DOHH2 (cell line): ENCODE measurements around the gene HSF5.

Source experiments
- CTCF ChIP-seq: fragments of 200-600 bp; sonication (generic); IDR thresholded peaks from one replicate; pipeline ENCODE4 v1.5.1; 2014; ENCODE audit warnings: antibody characterized with exemption, mild to moderate bottlenecking, low read depth, low read length; ENCODE audit not compliant: poor library complexity, severe bottlenecking
- EZH2phosphoT487 ChIP-seq: fragments of 200-600 bp; sonication (generic); IDR thresholded peaks from 2 replicates; pipeline ENCODE4 v1.6.1; 2017; ENCODE audit warnings: borderline replicate concordance, mild to moderate bottlenecking, antibody characterized with exemption, low read length, moderate library complexity, mixed read lengths

GRCh38 chr17:58416937-58417299 lies 71.3 kb downstream of the HSF5 start:
- TF ChIP-seq CTCF (no peak), EZH2phosphoT487 (no peak)
